Stimulated activated CD4-positive, alpha-beta T cell treated with anti-CD3 and anti-CD28 coated beads, Interleukin-2, amount 100 ng/mL, for 4 hours (primary cell): ENCODE measurements around the gene CYTH4.

Experiments
- DNase-seq: peaks from one replicate; pipeline ENCODE4 v3.0.0-alpha.2; 2020; ENCODE audit warnings: low read depth

The CYTH4 gene

GRCh38 chr22:37329238-37330140 lies 47.2 kb downstream of the CYTH4 start:
- no peak for DNase-seq

DNA sequence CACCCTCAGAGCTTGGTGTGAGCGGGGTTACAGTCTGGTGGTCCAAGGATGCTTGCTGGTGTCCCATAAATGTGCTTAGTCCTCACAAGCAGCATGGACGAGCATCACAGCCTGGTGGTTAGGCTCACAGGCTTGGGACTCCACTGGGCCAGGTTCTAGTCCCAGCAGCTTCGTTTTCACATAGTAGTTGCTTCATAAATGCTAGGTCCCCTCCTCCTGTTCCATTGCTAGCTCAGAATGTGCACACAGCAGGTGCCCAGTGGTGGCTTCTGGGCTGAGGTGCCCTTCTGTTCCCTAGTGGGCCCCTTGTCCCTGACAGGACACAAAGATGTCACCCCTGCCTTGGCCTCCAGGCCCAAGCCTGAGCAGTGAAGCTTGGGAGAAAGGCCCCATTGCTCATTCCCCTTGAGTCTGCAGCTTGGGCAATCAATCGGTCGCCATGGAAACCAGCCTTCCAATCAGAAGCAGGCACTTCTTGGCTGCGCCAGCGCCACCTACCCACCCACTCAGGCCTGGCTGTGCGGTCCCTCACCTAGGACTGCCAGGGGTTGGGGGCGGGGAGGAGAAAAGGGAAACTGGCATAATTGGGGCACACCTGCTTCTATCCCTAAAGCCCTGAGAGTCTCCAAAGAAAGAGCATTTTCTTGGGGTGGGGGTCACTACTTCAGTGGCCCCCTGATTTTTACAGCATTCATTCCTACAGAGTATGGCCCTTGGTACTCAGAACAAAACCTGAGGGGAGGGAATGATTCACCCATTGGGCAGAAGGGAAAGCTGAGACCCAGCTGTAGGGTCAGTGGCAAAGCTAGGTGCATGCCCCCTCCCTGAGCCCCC lies 48.1 kb downstream of the CYTH4 start:
- DNase-seq, result no peak

DNA sequence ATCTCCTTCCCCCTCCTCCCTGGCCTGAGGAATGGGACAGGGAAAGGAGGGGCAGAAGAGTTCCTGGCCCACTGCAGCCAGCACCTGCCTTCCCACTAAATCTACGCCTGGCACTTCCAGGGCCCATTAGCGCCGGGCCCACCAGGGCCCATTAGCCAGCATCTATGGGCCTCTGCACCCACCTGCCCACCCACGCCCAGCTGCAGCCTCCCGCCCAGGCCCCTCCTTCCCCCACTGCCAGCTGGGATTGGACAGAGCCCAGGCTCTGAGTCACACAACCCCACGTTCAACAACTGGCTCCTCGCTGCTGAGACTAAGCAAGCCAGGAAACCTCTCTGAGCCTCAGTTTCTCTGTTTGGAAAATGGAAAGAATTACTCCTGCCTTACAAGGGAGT lies 48.7 kb downstream of the CYTH4 start:
- no peak for DNase-seq

GRCh38 chr22:37331856-37332536 lies 49.7 kb downstream of the CYTH4 start:
- no peak for DNase-seq

GRCh38 chr22:37333724-37334460 lies 51.6 kb downstream of the CYTH4 start:
- DNase-seq, result no peak

DNA sequence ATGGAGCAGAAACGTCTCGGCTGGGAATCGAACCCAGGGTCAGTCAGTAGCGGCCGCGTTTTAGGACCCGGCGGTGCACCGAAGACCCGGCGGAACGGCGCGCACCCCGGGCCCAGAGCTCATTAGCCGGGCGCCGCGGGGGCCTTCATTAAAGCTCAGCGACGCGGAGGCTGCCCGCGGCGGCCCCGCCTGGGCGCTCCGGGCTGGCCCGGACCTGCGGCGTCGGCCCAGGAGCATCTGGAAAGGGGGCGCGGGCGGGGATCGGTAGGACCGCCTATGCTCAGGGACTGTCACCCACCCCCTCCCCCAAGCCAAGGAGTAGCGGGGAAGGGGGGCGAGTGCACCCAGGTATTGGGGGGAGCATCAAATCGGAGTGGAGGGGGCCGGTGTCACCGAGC lies 52.2 kb downstream of the CYTH4 start:
- DNase-seq, result no peak

GRCh38 chr22:37334859-37335805 lies 52.8 kb downstream of the CYTH4 start:
- DNase-seq, result no peak

GRCh38 chr22:37335806-37336199 lies 53.5 kb downstream of the CYTH4 start:
- no peak for DNase-seq

DNA sequence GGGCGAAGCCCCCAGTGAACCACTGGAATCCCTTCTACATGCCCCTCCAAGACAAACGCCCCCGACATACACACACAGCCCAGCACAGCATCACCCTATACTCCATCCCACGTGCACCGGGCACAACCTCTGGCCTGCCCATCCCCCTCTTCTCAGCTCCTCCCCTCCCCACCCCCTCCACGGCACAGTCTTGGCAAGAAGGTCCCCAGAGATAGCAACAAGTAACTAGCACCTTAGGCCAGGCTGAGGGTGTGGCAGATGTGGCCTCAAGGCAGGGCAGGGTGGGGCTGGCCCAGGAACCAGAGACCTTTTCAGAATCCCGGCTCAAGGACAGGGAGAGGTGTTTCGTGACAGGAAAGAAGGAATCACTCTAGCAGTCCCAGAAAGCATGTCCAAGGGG lies 54.3 kb downstream of the CYTH4 start:
- DNase-seq, result no peak

- no peak for DNase-seq
Observed at GRCh38 chr22:37337204-37337943, 55.1 kb downstream of the CYTH4 start.

DNA sequence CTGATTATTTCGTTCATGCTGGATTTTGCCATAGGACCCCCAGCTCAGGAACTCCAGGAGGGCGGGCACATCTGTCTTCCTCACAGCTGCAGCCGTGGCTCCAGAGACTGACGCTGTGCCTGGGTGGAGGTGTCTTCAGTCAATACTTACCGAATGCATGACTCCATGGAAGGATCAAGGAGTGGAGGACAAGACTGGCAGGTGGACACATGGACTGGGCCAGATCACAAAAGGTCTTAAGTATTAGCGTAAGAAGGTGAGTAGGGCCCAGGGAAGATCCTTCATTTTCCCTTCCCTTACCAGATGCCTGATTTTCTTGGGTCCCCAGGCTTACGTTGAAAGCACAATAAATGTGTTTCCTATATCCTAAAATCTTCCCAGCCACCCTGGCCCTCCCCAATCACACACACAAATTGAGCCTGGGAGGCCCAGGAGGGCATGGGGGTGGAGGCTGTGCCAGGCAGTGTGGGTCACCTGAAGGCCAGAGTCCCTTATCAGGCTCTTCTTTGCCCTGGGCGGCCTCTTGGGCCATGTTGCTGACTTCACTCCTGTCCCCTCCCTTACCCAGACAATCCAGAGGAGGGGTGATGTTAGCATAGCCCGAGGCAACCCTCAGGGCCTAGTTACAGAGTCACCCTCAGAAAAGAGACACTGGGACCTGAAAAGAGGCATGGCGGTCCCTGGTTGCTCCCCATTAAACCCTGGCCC lies 56.4 kb downstream of the CYTH4 start:
- DNase-seq, result no peak

DNA sequence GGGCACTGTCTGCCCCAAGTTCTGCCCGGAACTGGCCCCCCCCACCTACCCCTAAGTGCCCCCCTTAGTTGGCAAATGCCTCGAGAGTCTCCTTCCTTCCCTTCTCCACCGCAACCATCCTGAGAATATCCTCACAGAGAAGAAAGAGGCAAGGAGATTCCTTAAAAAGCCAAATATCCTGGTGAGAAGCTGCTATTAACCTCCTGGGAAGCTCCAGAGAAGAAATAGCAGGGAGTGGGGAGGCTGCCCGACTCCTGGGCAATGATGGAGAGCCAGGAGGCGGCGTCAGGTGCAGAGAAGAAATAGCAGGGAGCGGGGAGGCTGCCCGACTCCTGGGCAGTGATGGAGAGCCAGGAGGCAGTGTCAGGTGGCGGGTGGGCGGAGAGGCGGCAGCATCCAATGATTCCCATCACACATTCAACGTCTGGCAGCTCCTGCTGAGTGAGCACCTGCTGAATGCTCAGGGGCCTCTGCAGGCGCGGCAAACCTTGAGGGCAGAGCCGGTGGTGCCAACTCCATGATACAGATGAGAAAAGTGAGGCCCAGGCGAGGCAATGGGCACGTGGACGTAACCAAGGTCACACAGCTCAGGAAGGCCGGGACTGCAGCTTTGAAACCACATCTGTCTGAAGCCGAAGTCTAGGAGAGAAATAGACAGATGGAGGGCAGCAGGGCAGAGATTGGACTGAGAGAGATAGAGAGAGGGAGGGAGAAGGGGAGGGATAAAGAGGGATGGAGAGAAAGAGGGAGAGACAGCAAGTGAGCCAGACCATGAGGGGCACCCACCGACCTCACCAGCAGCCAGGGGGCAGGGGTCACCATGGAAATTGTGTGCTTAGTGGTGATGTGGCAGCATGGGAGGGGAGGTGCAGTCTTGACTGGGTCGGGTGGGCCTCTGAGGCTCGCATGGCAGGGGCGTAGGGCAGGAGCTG lies 58.3 kb downstream of the CYTH4 start:
- no peak for DNase-seq

DNA sequence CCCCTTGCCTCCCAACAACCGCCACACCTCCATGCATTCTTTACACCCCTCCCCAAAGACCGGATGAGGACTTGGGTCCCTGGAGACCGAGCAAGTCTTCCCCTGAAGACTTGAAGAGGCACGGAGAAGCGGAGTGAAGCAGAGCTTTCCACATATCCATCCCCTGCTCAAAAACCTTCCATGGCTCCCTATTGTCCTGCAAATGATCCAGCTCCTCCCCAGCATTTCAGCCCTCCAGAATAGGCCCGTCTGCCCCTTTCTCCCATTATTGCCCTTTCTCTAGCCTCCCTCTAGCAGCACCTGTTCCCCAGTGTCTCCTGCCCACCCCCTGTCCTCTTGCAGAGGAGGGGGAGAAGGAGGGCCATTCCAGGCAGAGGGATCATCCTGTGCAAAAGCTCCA lies 59.8 kb downstream of the CYTH4 start:
- DNase-seq, result no peak

GRCh38 chr22:37343348-37343747 lies 61.0 kb downstream of the CYTH4 start:
- DNase-seq, result no peak

DNA sequence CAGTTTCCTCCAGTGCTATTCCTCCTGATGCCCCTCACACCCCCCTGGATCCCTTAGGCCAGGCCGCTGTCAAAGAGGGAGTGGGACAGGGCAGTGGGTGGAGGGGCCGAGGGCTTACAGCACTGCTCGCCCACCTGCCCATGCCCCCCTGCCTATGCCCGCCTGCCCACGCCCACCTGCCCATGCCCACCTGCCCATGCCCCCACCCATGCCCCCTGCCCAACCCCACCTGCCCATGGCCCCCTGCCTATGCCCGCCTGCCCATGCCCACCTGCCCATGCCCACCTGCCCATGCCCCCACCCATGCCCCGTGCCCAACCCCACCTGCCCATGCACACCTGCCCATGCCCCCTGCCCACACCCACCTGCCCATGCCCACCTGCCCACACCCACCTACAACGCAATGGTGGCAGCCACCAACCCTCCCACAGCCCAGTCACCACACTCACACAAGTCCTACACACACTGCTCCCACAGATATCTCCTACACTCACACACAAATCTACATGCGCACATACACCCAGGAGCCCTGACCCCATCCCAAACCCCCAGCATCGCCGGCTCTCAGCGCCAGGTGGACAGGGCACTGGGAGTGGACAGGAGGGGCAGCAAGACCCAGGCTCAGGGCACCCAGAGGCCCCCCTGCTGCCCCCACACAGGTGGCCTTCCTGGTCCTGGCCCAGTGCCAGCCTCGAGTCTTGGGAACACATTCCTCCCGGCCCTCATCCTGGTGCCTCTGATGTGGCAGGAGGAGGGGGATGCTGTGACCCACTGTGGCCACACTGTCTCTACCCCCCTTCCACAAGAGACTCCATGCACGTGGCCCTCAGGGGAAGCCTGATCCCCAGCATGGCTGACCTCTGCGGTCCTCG lies 61.8 kb downstream of the CYTH4 start:
- no peak for DNase-seq

DNA sequence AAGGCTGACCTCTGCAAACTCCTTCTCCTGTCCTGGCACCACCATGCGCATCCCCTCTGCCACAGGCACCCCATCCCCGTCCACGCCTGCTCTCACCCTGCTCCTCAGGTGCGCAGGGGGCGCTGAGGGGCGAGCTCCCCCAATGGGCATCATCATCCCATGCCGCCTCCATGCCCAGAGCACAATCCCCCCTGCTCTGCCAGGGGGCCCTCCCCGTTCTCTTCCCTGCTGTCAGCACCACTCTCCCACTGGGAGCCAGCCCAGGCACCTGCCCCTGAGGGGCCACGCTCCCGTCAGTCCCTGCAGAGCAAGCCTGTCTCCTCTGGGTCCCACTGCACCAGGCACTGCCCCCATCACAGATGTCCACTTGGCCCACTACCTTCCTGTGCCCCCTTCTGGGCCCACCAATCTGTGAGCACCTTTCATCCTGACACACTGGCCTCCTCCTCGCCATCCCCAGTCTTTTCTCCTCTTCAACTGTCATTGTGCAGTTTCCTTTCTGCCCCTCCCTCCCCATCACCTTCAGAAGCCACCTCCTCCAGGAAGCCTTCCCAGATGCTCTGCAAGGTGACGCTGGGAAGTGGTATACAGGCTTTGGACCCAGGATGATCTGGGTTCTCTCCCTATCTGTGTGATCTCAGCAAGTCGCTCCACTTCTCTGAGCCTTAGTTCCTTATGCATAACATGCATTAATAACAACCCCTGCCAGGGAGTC lies 62.6 kb downstream of the CYTH4 start:
- DNase-seq, result no peak
